ENCODE results near the gene ENG. TPM values are rescaled to one million over a fixed set of nuclear protein-coding genes. Genes with fewer than 3 reads are reported as not detected.

Gene ENG
- total RNA-seq, 1 experiment from 2014 or later, result 0.76 TPM

GRCh38 chr9:127789179-127789578 is 65.3 kb downstream of the ENG start:
- BruUV-seq (replicated peaks), result no TSS peak
- Histone ChIP-seq H3K4me2 (ENCODE audit: low read length) (no peak overlapping the region), H3K9ac (ENCODE audit: low read length) (no peak overlapping the region), H3K4me1 (ENCODE audit: control insufficient read depth in 1 of 2, insufficient read depth in 2 of 2, low read length in 2 of 2) (peaks cover 11 to 14% of the 10 kb centered on the region in 2 experiments; a peak in 3 of 4 replicates), H3K9me2 (ENCODE audit: insufficient read depth) (no peaks in the 10 kb centered on the region), H3K27ac (ENCODE audit: low read depth, low read length) (no peak overlapping the region), H3K79me2 (ENCODE audit: insufficient read depth, low read length) (peaks cover 50% of the 10 kb centered on the region), H4K20me1 (ENCODE audit: insufficient read depth) (peaks cover 31% of the 10 kb centered on the region; the same call in 1 of the 2 replicates), H2AFZ (ENCODE audit: low read depth, low read length, poor library complexity, severe bottlenecking) (no peak overlapping the region), H3K9me3 (ENCODE audit: control insufficient read depth in 1 of 2, insufficient read depth in 1 of 2, low read depth in 1 of 2, low read length in 2 of 2) (no peaks in the 10 kb centered on the region), H3K27me3 (ENCODE audit: insufficient read depth, low read length) (no peaks in the 10 kb centered on the region), H3K4me3 (replicated peaks in 1 of 2; ENCODE audit: low read depth in 1 of 2, low read length in 2 of 2) (no peak overlapping the region), H3K36me3 (ENCODE audit: control insufficient read depth in 1 of 2, insufficient read depth in 2 of 2, low read length in 2 of 2) (peaks cover 35 to 55% of the 10 kb centered on the region in 2 experiments)
- ATAC-seq, result no peak
- no peak for DNase-seq (ENCODE audit: low read depth, low spot score)
- POLR2A ChIA-PET, result no interaction called here
- CTCF ChIA-PET, result no interaction called here
- intact Hi-C loops (cut with micrococcal nuclease), result loop anchor here (5.0 kb wide), 1 partner anchor 128 kb away; the partner anchor contains the start of gene ST6GALNAC4
- TF ChIP-seq JUND (IDR thresholded peaks at IDR 0.05) (no peak), SIN3A (IDR thresholded peaks at IDR 0.05; ENCODE audit: low read depth) (no peak), ZBTB33 (IDR thresholded peaks at IDR 0.05; ENCODE audit: extremely low read depth, insufficient replicate concordance, low read length) (no peak), YY1 (IDR thresholded peaks at IDR 0.05; ENCODE audit: extremely low read depth, insufficient replicate concordance, low read depth, low read length) (no peak), FOSL1 (IDR thresholded peaks at IDR 0.05; ENCODE audit: low read depth) (no peak), POLR2A (IDR thresholded peaks at IDR 0.05; ENCODE audit: borderline replicate concordance, extremely low read depth, insufficient read depth, insufficient read length) (no peak), EGR1 (IDR thresholded peaks at IDR 0.05; ENCODE audit: low read depth) (no peak), SRF (IDR thresholded peaks at IDR 0.05; ENCODE audit: low read depth) (no peak), ZFX (IDR thresholded peaks at IDR 0.05) (no peak), CBX3 (IDR thresholded peaks at IDR 0.05; ENCODE audit: low read depth) (no peak), EZH2phosphoT487 (IDR thresholded peaks at IDR 0.05; ENCODE audit: borderline replicate concordance) (no peak), CEBPB (IDR thresholded peaks at IDR 0.05; ENCODE audit: low read depth) (no peak), SP1 (IDR thresholded peaks at IDR 0.05; ENCODE audit: low read depth) (no peak), POLR2AphosphoS5 (IDR thresholded peaks at IDR 0.05; ENCODE audit: low read depth, low read length) (no peak), RAD21 (IDR thresholded peaks at IDR 0.05; ENCODE audit: low read depth) (no peak), ZNF274 (IDR thresholded peaks at IDR 0.05; ENCODE audit: low read depth, low read length) (no peak)
- TF ChIP-seq, protein P1, sequence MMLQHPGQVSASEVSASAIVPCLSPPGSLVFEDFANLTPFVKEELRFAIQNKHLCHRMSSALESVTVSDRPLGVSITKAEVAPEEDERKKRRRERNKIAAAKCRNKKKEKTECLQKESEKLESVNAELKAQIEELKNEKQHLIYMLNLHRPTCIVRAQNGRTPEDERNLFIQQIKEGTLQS (IDR thresholded peaks at IDR 0.05), result no peak
- RAD21 ChIA-PET (ENCODE audit: low non-redundant PET in 1 of 2, low total read pairs in 2 of 2, uncharacterized antibody in 2 of 2, unreplicated experiment in 2 of 2), result no interaction called here
